Raji (cell line): ENCODE measurements around the gene VWA3B.

Source experiments
- POLR2A ChIP-seq: IDR thresholded peaks from 2 replicates; pipeline ENCODE4 v1.6.1; 2011; ENCODE audit warnings: low read depth, low read length, control low read depth; ENCODE audit not compliant: insufficient read depth

VWA3B gene, protein sequence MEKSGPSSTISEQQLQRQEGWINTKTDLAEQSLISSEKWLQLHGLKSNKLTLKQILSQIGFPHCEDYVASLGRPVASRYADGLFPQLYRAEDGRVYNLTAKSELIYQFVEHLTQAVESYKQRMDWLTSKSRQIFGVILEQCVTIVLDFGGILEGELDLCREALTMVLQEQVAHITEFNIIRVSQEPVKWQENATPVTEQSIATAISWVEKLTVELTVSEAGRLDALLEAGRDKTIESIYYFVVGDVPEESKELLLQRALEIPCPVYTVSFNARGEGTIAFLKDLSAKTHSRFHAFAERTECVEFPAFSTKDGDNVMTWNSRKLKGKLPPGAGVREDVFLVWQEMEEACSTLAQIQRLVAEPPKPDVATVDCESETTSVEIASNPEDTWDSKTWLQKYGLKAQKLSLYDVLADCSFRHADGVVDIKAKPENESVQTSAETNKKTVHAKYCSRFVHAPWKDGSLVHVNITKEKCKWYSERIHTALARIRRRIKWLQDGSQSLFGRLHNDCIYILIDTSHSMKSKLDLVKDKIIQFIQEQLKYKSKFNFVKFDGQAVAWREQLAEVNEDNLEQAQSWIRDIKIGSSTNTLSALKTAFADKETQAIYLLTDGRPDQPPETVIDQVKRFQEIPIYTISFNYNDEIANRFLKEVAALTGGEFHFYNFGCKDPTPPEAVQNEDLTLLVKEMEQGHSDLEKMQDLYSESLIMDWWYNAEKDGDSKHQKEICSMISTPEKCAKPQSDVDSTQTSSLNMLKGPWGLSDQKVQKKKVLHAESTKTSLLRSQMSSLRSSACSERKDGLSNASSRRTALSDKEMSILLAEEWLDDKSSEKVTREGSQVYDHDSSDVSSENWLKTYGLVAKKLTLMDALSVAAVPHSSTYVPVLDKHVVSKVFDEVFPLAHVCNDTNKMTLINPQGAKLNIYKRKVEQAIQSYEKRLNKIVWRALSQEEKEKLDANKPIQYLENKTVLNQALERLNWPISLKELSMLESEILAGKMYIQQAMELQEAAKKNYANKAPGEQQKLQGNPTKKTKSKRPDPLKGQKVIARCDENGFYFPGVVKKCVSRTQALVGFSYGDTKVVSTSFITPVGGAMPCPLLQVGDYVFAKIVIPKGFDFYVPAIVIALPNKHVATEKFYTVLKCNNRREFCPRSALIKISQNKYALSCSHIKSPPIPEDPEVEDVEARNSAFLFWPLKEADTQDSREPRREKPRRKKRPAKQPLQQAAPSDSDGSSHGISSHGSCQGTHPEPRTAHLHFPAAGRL (N-terminal part only)

DNA sequence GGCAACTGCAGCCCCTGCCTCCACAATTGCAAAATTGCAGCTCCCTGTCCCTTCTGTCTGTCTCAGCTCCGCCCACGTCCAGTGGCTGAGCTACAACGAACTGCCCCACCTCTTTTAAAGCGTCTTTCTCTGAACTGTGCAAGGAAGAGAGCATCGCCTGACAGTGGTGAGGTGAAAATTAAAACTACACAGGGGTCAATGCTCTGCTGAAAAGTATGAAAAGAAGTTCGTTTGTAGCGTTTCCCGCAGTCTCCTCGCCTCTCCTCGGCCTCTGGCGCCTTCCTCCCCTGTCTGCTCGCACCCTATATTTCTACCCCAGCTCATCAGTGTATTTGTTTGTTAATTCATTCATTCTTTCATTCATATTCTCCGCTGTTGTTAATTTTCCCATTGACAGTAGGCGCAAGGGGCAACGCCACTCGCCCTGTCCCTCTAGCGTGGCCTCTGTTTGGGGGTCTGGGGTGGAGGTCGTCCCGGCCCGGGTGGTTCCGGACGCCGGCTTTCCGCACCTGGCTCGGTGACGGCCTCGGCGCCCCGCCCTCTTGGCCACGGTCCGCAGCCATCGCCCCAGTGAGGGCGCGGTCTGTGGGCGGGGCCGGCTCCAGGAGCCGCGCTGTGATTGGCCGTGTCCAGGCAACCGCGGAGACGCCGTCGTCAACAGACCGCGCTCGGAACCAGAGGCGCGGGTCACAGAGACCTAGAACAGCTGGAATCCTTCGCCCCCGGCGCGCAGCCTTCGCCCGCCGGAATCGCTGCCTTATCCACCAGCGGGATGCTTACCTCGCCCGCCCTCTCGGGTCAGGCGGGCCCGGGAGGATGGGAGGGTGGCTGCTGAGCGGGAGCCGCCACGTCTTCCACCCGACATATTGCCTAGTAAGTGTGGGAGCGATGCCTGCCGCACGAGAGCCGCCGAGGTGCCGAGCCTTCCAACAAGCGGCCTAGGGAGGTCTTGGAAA, at the start of gene VWA3B:
Gene VWA3B (plus strand): TSS at position 677 of the 956 bp plus-strand sequence. CDS start 5,926 bp downstream, outside the sequence.
- TF ChIP-seq POLR2A, result no peak

DNA sequence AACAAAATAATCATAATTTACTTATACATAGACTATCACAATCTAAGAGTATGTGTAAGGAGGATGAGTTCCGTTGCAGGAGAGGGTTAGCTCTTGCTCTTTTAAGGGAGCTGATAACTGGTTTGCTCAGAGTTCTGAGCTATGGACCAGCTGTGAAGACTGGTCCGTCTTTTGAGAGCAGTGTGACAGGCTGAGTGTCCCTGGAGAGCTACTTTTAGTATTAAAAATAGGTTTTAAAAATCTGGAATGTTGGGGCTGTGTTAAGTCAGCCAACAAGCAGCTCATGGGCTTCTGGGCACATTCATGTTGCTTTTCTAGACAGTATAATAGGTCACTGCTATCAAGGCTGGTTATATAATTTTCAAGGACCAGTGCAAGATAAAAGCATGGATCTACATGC, 49.8 kb upstream of the VWA3B start:
- TF ChIP-seq POLR2A, result no peak

DNA sequence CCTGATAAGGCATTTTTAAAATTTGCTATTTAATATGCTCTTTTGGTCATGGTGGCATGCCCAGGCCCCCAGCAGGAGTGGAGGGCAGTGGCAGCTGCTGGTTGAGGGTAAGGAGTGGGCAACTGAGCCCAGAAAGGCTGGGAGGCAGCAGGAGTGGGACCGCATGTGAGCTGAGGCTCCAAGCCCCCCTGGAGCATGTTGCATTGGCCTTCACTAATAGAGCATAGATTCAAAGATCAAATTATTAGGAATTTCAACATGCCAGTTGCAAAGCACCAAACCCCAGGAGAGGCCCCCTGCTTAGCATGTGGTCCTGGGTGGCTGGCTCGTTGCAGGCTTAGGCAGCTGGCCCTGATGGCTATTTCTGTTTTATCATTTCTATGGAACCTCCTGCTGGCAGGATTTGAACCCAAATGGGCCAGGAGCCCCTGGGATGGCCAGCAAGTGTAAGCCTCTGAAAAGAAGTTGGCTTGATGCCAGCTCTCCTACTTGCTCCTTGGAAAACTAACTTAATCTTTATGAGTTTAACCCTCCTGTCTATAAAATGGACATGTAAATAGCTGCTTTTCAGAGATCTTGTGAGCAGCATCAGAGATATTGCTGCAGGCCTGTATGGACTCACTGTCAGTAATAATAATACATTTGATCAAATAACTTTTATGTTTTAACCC, 49.2 kb upstream of the VWA3B start:
- no peak for TF ChIP-seq POLR2A

DNA sequence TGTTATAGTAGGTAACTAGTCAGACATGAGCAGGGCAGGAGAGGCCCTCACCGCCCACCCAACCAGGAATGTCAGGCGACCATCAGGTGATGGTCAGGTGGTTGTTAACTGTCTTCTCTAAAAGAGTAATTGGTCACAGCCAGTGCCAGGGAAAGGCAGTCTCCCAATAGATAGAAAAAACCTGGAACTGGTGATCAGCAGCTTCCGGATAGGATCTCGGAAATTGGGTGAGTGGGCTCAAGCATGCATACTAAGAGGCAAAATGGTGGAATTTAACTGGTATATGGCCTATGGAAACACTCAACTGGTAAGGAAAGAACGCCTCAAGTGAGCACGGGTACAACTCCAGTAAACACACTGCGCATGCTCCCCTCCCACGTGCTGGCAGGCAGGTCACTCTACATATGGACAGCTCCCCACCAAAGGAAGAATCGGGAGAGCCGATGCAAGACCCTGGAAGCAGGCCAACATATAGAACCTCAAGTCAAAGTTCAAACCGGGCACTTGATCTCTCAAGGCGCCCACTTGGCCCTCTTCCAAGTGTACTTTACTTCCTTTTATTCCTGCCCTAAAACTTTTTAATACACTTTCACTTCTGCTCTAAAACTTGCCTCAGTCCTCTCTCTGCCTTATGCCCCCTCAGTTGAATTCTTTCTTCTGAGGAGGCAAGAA, 47.7 kb upstream of the VWA3B start:
- no peak for TF ChIP-seq POLR2A

DNA sequence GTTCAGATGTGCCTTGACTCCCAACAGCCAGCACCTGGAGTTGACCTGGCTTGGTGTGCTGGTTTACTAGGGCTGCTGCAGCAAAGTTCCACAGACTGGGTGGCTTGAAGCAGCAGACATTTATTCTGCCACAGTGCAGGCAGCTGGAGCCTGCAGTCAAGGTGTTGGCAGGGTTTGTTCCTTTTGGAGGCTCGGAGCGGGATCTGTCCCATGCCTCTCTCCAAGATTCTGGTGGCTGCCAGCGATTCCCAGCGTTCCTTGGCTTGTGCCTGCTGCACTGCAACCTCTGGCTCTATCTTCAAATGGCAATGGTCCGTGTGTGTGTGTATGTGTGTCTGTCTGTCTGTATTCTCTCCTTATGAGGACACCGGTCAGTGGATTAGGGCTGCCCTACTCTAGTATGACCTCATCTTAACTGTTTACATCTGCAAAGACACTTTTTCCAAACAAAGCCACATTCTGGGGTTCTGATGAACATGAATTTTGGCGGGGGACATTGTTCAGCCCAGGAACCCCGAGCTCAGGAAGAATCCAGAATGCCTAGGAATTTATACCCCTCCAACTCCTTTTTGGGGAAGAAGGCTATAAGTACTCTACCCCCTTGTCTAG, 46.5 kb upstream of the VWA3B start:
- TF ChIP-seq POLR2A, result no peak

DNA sequence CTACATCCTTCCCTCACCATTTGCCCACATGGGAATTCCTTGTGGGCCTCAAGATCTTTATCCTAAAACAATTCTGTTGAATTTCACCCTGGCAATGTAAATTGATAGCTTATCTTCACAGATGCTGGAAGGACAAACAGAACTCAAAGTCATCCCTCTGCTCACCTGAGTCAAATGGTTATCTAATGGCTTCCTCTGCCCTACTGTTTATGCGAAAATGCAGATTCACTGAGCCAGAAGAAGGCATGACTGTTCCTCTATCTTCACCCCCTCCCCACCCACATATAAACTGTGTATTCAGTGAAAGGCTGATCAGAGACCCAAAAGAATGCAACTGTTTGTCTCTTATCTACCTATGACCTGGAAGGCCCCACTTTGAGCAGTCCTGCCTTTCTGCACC, 43.9 kb upstream of the VWA3B start:
- no peak for TF ChIP-seq POLR2A

DNA sequence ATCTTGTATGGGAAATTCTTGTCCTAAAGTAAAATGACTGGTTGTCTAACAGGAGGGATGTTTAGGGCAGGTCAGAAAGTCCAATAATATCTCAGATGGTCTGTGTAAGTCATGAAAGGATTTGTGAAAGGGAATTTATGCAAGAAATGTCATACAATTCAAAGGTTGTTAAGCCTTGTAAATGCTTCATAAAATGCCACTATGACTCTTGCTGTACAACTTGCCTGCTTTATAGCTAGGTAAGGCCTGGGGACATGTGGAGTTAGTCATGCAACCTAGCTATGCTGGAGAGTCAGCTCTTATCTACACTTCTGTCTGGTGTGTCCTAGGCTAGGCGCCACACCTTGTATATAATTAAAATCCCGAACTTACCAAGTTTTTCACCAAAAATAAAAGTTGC, 36.9 kb upstream of the VWA3B start:
- TF ChIP-seq POLR2A, result no peak

DNA sequence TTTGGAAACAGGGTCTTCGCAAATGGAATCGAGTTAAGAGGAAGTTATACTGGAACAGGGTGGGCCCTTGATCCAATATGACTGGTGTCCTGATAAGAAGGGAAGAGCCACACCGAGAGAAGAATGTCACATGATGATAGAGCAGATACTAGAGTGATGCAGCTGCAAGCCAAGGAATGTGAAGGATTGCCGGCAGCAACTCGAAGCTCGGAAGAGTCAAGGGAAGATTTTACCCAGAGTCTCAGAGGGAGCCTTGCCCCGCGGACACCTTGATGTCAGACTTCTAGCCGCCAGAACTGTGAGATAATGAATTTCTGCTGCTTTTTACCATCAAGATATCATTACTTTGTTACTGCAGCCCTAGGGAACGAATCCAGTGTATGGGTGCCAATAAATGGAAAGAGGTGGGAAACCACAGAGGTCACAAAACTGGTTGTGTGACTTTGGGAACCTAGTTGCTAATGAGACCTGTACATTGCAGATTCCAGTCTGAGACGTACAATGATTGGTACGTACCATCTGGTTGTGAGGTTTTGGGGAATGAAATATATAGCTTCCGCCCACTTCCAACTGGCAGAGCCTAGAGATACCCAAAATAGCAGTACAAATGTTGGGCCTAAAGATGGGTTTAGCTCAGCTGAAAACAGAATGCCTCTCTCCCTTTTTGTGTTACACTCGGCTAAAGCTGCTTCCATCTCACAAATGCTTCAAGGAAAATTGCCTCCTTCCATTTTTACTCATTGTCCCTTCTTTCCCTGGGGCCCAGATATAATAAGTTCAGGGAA, 28.6 kb upstream of the VWA3B start:
- TF ChIP-seq POLR2A, result no peak

DNA sequence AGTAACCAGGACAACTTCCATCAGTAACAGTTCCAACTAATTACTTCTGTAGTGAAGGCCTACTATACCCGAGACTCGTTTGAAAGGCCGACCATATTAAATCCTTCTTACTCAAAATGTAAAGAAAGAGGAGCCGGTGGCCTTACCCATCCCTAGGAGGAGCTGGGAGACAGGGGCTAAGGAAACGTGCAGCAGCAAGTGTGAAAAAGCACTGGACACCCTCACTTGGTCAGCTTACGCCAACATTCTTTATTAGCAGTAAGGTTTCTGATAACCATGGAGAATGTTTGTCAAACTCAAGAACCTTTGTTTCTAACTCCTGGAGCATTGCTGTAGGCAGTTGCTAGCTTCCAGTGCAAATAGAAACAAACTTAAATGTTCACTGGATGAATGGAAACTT, 26.7 kb upstream of the VWA3B start:
- no peak for TF ChIP-seq POLR2A

DNA sequence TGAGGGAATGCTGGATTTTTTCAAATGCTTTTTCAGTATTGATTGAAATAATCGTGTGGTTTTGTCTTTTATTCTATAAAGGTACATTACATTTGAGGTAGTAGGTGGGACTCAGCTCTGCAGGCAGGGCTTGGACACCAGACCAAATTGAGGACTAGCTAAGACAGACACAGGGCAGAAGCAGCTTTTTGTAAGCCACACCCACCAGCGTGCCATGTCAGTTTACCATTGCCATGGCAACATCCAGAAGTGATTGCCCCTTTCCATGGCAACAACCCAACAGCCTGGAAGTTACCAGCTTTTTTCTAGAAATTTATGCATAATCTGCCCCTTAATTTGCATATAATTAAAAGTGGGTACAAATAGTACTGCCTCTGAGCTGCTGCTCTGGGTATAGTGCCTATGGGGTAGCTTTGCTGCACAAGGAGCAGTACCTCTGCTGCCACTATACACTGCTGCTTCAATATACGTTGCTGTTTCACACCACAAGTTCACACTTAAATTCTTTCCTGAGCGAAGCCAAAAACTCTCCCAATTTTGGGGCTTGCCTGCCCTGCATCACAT, 23.6 kb upstream of the VWA3B start:
- TF ChIP-seq POLR2A, result no peak

DNA sequence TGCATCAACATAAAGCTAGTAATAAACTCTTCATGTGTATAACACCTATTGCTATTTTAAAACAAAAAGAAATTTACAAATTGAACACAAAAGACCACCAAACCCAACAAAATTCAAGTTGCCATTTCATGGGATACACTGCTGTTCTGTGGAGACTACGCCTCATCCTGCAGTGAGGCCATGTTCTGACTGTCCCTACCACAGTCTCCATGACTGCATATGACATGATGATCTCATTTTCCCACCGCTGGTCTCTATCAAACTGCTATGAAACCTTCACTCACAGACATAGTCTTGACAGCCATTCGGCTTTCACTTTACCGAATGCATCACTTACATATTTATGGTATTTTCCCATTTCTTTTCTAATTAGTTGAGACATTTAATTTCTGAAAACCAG, 21.2 kb upstream of the VWA3B start:
- TF ChIP-seq POLR2A, result no peak

DNA sequence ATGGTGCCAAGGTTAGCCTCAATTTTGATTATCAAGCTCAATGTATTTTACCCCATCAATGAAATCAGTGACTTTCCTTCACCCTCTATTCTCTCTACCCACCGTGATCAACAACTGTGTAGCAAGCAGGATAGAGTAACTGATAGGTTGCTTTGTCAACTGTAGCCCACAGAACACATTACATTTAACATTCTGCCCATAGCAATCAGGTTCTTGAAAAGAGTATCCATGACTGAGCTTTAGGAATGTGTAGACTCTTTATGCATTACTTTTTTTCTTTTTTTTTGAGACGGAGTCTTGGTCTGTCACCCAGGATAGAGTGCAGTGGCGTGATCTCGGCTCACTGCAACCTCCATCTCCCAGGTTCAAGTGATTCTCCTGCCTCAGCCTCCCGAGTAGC, 19.8 kb upstream of the VWA3B start:
- TF ChIP-seq POLR2A, result no peak
